Measurements from ENCODE around the gene SH3D19. TPM values are rescaled to one million over a fixed set of nuclear protein-coding genes. Genes with fewer than 3 reads are reported as not detected.
A peak's percentile ranks its signal among the peaks of the same experiment; 100 is the strongest.

The SH3D19 gene
- total RNA-seq, 4 donors from 2014 or later: 35.1 to 113 (median 38.6) TPM

- no peak for TF ChIP-seq POLR2A (IDR thresholded peaks at IDR 0.05)
- H3K9me3 ChIP-seq: no peaks in the 10 kb centered on the region
- H3K36me3 ChIP-seq: peaks cover 0 to 15% (median 0%) of the 10 kb centered on the region in 3 donors
- peaks cover 0 to 8% (median 4%) of the 10 kb centered on the region in 3 donors for H3K4me1 ChIP-seq
- no peak overlapping the region for H3K4me3 ChIP-seq
- intact Hi-C loops (cut with DNase I): no loop called here
- H3K27me3 ChIP-seq: no peaks in the 10 kb centered on the region
- no peak for DNase-seq
- WGBS, 2 donors: 78 to 86% methylated on average over 5 to 6 of the region's 6 CpGs
- peak overlapping the region in 2 of 4 donors; percentile 49 to 50 for H3K27ac ChIP-seq
Measured at GRCh38 chr4:151184523-151185458, 140.6 kb downstream of the SH3D19 start.

DNA sequence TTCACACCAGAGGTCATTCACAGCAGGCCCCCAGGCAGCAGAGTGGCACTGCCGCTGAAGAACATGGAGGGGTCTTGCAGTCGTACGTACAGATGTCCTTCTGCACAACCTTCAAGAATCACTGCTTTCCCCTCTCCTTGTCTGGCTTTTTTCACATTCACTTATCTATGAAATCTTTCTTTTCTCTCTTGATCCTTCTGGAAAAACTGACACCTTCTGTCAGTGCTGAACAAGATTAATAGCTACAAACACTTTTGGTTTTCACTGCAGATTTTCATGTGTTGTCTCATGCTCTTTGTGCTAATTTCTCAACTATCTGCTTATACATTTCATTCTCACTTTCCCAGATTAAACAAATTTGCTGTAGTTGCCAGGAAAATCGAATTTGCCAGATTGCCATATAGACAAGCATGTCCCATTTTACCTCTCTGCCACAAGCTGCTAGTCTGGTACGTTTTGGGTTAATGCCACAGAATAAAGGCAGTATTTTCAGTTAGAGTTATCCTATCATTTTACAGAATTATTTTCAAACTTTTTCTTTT, 142.9 kb downstream of the SH3D19 start:
- H3K27ac ChIP-seq: no peak overlapping the region
- H3K4me1 ChIP-seq: peaks cover 0 to 8% (median 4%) of the 10 kb centered on the region in 3 donors
- intact Hi-C loops (cut with DNase I): no loop called here
- DNase-seq: no peak
- no peak overlapping the region for H3K4me3 ChIP-seq
- H3K27me3 ChIP-seq: no peaks in the 10 kb centered on the region
- WGBS, 2 donors: 80 to 90% methylated on average over 5 of the region's 5 CpGs
- peaks cover 0 to 15% (median 0%) of the 10 kb centered on the region in 3 donors for H3K36me3 ChIP-seq
- no peaks in the 10 kb centered on the region for H3K9me3 ChIP-seq
- TF ChIP-seq, protein P1, sequence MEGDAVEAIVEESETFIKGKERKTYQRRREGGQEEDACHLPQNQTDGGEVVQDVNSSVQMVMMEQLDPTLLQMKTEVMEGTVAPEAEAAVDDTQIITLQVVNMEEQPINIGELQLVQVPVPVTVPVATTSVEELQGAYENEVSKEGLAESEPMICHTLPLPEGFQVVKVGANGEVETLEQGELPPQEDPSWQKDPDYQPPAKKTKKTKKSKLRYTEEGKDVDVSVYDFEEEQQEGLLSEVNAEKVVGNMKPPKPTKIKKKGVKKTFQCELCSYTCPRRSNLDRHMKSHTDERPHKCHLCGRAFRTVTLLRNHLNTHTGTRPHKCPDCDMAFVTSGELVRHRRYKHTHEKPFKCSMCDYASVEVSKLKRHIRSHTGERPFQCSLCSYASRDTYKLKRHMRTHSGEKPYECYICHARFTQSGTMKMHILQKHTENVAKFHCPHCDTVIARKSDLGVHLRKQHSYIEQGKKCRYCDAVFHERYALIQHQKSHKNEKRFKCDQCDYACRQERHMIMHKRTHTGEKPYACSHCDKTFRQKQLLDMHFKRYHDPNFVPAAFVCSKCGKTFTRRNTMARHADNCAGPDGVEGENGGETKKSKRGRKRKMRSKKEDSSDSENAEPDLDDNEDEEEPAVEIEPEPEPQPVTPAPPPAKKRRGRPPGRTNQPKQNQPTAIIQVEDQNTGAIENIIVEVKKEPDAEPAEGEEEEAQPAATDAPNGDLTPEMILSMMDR (IDR thresholded peaks at IDR 0.05): no peak
- no peak for TF ChIP-seq POLR2A (IDR thresholded peaks at IDR 0.05)

GRCh38 chr4:151176685-151177084, 148.7 kb downstream of the SH3D19 start:
- no peak overlapping the region for H3K27ac ChIP-seq
- peaks cover 0 to 17% (median 2%) of the 10 kb centered on the region in 3 donors for H3K4me1 ChIP-seq
- H3K36me3 ChIP-seq: peaks cover 0 to 39% (median 0%) of the 10 kb centered on the region in 3 donors
- no peak for DNase-seq
- TF ChIP-seq, protein P1 (IDR thresholded peaks at IDR 0.05): no peak
- TF ChIP-seq POLR2A (IDR thresholded peaks at IDR 0.05): no peak
- H3K9me3 ChIP-seq: no peaks in the 10 kb centered on the region
- intact Hi-C loops (cut with DNase I): no loop called here
- H3K27me3 ChIP-seq: no peaks in the 10 kb centered on the region
- WGBS, 2 donors: 58 to 69% methylated on average over 2 of the region's 2 CpGs
- no peak overlapping the region for H3K4me3 ChIP-seq

- Histone ChIP-seq H3K4me1 (peaks cover 0 to 21% (median 2%) of the 10 kb centered on the region in 3 donors), H3K9me3 (no peaks in the 10 kb centered on the region), H3K27me3 (no peaks in the 10 kb centered on the region), H3K36me3 (peaks cover 0 to 39% (median 0%) of the 10 kb centered on the region in 3 donors), H3K27ac (peak overlapping the region in 2 of 4 donors; percentile 6 to 58), H3K4me3 (no peak overlapping the region)
- intact Hi-C loops (cut with DNase I): no loop called here
- WGBS, 2 donors: 89 to 92% methylated on average over 7 to 8 of the region's 8 CpGs
- no peak for DNase-seq
- TF ChIP-seq POLR2A (IDR thresholded peaks at IDR 0.05): no peak
- TF ChIP-seq, protein P1 (IDR thresholded peaks at IDR 0.05): no peak
Measured at GRCh38 chr4:151175754-151176631, 149.4 kb downstream of the SH3D19 start.

- WGBS, 2 donors: 67 to 81% methylated on average over 6 of the region's 7 CpGs
- peaks cover 0 to 29% (median 2%) of the 10 kb centered on the region in 3 donors for H3K4me1 ChIP-seq
- no peak overlapping the region for H3K4me3 ChIP-seq
- H3K9me3 ChIP-seq: no peaks in the 10 kb centered on the region
- no peak for DNase-seq
- peaks cover 0 to 39% (median 0%) of the 10 kb centered on the region in 3 donors for H3K36me3 ChIP-seq
- H3K27me3 ChIP-seq: no peaks in the 10 kb centered on the region
- intact Hi-C loops (cut with DNase I): no loop called here
- no peak for TF ChIP-seq POLR2A (IDR thresholded peaks at IDR 0.05)
- TF ChIP-seq, protein P1 (IDR thresholded peaks at IDR 0.05): no peak
- peak overlapping the region in 3 of 4 donors; percentile 6 to 59 (median 58) for H3K27ac ChIP-seq
Measured at GRCh38 chr4:151175233-151175632, 150.2 kb downstream of the SH3D19 start.

Measured in esophagus squamous epithelium (tissue), 5 donors.